ENCODE measurements around the gene PPP1R13B.
"Not testable (repeated sequence)": the region's sequence is repeated elsewhere in the genome, so short reads cannot be mapped to it uniquely, and the experiment has no call there.

The PPP1R13B gene

DNA sequence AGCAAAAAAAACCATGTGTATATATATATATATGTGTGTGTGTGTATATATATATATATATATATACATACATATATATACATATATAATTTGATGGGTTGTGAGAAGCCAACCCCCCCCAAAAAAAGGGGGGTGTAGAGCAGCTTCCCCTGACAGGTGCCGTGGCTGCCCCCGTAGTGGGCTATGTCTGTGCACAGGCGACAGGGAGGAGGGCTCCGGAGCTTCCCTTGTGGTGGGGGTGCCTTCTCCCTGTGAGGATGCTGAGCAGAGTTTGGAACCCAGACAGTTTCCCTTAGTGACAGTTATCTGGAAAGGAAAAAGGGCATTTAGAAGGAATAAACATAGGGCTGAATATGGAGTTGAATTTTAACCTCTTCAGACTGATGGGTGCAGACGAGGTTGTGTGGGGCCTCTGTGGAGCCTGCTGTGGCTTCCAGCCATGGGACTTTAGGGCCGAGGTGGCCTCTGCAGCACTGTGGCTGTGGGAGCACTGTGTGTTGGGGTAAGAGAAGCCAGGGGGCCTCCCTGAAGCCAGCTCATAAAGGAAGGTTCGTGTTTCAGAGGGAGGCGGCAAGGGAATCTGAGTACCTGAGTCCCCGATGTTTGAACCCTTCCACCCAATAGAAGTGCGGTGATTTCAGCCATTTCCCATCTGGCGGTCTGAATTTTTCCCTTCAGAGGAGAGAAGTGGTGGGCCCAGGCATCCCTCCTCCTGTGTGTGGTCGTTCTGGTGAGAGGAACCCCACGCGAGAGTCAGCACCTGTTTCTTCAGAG lies 151.9 kb downstream of the PPP1R13B start:
- DNase-seq = no peak

DNA sequence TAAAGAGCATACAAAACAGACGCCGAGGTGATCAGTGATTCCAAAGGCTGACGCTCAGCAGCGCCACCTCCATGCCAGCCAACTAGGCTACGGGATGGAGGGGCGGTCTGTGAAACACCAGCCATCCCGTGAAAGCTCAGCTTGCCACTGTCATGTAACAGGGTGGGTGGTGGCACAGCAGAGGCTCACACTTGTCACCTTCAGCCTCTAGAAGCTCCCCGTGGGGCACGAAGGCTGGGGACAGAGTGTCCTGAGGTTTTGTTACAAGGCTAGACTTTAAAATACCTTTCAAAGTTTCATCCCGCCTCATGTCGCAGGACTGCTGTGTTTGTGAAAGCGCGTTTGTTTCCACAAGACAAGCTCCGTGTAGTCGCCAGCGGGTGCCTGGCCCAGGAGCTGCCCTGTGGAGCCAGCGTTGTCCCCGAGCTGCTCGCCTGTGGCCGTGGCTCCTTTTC lies 152.8 kb downstream of the PPP1R13B start:
- no peak for DNase-seq

DNA sequence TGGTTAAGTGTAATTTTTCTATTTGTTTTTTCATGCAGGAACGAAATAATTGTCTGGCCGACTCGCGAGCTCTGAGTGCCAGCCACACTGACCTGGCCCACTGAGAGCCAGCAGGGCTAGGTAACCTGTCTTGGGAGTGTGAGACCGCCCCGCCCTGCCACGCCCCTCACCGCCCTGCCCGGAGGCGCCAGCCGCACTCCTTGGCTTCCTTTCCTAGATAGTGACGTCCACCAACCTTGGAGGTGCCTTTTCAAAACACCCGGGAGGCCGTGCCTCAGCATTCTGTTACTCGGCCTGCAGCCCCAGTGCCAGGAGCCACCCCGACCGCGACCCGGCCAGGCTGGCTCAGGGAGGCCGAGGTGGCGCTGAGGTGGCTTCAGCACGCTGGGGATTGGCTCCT lies 153.9 kb downstream of the PPP1R13B start:
- DNase-seq = no peak

DNA sequence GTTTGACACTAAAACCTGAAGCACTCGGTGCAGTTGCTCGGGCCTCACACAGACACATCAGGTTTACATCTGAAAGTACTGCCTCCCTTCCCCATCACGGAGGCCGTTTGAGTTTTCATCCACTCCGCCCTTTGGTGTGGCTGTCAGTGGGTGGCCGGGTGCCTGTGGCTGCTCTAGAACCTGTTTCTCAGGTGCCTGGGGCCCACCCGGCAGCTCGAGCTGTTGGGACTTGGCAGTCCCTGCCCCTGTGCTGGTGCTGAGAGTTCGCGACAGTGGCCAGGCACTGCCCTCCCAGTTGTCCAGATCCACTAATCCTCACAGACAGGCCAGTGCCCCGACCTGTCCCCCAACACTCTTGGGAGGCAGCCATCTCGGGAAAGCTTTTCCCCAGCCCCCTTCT lies 154.5 kb downstream of the PPP1R13B start:
- DNase-seq = no peak

DNA sequence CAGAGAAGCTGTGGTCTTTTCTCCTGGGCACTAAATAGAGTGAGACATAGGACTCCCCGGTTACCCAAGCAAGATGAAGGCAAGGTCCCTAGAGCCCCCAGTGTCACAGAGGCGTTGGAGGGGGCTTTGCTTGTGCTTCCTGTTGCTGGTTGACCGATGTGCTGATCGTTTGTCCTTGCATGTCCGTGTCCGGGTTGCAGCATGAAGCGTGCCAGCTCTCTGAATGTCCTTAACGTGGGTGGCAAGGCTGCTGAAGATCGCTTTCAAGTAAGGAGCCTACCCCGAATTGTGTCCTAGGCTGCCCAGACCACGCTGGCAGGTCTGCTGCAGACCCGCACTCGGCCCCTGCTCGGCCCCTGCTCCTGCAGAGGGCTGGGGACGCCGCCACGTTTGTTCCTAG lies 155.2 kb downstream of the PPP1R13B start:
- DNase-seq = no peak

DNA sequence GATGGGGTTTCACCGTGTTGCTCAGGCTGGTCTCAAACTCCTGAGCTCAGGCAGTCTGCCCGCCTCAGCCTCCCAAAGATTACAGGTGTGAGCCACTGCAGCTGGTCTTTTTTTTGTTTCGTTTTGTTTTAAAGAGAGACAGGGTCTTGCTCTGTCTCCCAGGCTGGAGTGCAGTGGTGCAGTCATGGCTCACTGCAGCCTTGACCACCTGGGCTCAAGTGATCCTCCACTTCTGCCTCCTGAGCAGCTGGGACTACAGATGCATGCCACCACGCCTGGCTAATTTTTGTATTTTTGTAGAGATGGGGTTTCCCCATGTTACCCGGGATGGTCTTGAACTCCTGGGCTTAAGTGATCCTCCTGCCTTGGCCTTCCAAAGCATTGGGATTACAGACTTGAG lies 155.7 kb downstream of the PPP1R13B start:
- DNase-seq = not testable (repeated sequence)

DNA sequence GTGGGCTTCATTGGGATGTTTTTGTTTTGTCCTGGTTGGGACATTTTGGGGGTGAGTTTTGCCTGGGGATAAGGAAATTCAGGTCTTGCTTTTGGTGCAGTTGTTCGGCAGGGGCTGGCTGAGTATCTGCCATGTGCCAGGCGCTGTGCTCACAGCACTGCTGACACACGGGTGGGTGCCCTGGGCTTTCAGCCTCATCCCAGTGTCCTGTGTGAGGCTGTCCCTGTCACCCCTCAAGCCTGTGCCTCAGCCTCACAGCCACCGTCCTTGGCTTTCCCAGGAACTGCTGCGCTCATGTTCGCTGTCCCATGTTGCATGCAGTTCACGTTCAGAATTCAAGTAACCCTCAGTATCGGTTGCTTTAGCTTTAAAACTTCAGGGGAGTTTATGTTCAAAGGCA lies 157.0 kb downstream of the PPP1R13B start:
- no peak for DNase-seq

DNA sequence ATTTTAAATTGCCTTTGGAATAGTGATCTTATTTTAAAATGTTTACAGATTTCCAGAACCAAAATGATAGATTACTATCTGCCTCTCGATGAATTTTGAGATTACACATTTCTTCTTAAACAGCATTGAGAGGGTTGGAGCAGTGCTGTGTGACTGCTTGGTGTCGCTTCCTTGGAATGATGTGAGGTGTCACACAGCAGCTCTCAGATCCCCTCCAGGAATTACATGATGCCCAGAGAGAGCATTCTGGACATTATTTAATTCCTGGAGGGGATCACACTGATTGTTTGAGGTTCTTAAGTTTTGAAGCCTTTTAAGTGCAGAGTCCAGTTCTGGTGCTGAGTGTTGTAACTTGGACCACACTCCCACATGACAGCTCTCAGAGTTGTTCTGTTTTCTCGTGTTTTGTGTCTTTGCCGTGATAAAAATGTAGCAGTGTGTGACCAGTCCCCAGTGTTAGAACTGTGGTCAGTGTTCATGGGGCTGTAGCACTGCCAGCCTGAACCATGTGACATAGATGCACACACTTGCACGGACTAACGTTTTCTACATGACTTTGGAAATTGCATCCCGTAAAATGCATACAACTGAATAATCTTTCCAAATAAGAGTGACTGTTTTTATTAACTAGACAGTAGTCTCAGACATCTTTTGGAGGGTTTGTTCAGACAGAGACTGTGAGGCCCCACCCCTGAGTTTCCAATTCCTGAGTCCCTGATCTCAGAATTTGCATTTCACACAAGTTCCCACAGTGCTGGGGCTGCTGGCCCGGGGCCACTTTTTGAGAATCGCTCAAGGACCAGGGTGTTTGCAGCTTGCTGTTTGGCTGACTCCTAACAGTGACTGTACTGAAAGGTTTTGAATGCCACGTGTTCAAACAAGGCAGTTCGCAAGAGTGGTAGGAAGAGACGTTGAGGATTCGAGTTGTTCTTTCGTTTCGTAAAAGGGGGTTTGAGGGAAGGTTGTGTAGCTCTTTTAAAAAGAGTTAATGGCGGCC lies 158.2 kb downstream of the PPP1R13B start:
- no peak for DNase-seq

DNA sequence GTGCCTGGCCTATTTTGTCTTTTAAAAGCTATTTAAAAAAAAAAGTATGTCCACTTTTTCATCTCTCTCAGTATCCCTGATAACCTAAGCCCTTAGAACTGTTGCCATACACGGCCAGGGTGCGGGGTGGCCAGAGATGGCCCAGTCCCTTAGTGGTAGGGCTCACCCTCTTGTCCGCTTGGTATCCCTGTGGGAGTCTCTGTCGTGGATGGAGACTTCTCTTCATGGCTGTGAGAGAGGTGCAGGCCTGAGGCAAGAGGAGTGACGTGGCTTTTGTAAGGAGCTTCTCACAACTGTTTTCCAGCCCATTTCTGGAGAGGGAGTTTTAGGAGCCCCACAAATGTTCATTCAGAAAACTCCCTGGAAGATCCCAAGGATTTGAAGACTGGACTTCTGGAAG lies 158.9 kb downstream of the PPP1R13B start:
- no peak for DNase-seq

DNA sequence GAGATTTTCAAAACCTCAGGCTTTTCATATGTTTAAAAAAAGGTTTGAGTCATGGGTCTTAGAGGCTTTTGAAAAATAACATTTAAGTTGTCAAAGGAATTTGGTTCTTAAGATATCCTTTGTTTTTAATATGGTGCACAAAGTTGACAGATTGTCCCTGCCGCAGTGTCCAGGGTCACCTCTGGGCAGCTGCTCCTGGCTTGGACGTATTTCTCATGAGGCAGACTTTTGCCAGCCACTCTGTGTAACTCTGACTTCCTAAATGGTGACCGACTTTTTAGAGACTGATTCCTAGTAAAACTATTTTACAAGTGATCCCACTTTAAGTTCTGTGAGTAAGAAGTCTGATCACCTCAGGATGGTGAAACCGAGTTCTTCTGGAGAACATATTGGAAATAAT lies 159.7 kb downstream of the PPP1R13B start:
- no peak for DNase-seq

DNA sequence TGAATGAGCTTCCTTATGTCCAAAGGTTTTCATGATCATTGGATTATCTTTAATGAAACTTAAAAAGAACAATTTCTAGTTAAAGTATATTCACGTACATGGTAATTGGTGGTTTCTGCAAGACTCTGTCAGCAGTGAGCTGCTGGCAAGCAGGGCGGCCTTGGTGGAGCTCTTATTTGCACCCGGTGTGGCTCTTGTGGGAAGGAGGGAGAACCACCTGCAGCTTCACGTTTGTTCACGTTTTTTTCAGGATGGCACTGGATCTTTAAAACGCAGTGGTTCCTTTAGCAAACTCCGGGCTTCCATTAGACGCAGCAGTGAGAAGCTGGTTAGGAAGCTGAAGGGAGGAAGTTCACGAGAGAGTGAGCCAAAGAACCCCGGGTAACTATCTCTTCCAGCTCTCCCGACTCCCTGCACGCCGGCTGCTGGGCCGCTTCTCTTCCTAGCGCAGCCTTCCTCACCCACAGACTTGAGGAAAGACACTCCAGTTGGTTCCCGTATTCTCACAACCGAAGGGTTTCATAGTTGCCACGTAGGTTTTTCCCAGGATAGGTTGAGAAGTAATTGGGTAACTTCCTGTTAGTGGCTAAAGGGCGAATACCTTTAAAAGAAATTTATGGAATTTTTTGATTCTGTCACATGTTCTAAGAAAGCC lies 160.4 kb downstream of the PPP1R13B start:
- no peak for DNase-seq

DNA sequence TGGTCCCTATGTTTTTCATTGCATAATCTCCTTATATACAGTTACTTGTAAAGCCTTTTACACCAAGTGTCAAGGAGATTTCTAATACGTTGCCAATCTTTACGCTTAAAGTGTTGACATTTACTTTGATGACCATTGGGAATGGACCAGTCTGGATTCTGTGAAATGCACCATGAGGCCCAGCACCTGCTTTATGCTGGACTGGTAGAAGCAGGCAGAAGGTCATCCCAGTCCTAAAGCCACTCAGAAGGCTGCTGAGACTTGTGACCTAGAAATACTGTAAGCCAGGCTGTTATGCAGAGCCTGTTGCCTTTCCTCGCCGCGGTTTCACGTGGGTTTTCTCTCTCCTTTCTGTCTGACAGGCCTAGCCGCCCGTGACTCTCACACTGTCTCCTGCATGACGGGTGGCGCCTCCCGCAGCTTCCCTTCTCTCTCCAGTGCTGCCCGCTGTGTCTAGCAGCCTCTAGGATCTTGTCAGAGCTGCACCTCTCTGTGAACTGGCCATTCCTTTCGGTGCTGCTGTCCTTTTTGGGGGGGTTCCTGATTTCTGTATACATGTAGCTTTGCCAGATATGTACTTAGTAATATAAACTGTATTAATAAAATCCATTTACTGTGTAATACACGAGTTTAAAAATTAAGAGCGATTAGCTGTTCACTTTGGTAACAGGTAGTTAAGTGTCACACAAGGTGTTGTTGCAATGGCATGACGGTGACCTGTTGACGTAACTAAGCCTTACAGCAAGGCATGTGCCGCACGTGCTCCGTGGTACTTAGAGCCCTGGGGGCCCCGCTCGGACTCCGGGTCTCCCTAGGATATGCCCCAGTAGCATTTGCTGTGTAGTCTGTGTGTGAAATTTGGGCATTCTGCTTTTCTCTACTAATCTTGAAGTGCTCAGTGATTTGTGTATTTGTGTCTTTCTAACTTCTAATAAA lies 161.8 kb downstream of the PPP1R13B start:
- DNase-seq = no peak

DNA sequence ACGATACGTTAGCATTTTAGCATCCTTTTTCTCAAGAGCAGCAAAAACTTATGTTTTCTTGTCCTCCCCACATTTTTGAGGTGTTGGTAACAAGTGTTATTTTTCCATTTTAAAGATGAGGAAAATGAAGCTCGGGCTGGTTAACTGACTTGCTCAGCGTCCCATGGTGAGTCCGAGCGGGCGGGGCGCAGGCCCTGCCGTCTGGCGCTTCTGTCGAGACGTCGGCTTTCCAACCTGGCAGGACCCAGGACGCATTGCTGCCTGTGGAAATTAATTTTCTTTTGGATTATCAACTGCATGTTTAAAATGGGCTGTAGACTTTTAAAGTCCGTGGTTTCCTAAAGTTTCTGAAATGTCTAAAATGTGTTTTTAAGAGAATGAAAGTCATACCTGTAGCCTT lies 162.5 kb downstream of the PPP1R13B start:
- DNase-seq = no peak

DNA sequence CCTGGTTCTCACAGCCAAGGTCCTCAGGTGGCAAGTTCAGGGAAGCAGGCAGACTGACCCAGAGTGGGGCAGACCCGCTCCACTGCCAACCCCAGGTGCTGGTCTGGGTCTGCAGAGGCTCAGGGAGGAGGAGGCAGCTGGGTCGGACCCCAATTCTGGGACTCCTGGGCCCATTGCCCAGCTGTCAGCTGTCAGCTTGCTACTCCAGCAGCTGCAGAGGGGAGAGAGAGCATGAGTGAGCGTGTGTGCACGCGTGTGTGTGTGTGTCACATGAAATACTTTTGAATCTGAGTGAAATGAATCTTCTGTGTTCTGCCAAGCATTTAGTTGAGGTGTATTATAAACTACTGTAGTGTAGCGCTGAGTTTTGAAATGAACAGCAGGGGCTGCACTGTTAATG lies 162.9 kb downstream of the PPP1R13B start:
- DNase-seq = no peak
